Aorta (tissue), 5 donors: Measurements from ENCODE around the gene APOBR. TPM values are rescaled to one million over a fixed set of nuclear protein-coding genes. Genes with fewer than 3 reads are reported as not detected.

ENCODE experiments used
- ATAC-seq: fragments of 200-7000 bp; cut with Tn5 transposase; one replicate; pipeline ENCODE4 v1.9.1; 2022; ENCODE audit warnings: moderate library complexity; ENCODE audit not compliant: low FRiP score
- DNase-seq, 2 donors: peaks; one replicate each; pipeline ENCODE4 v3.0.0-alpha.2; 2020
- H3K27ac ChIP-seq, 2 donors: one replicate each; pipeline ENCODE4 v1.5.1; 2013; ENCODE audit warnings: low read length in 2 of 2, mild to moderate bottlenecking in 2 of 2, moderate library complexity in 2 of 2, control low read depth in 1 of 2, inconsistent platforms in 1 of 2, low read depth in 1 of 2
- H3K27me3 ChIP-seq, 2 donors: one replicate each; pipeline ENCODE4 v1.6.1; 2013; ENCODE audit warnings: control low read depth in 1 of 2, low read length in 1 of 2, mild to moderate bottlenecking in 1 of 2, moderate library complexity in 1 of 2; ENCODE audit not compliant: insufficient read depth in 2 of 2, control insufficient read depth in 1 of 2
- H3K36me3 ChIP-seq, 2 donors: one replicate each; pipeline ENCODE4 v1.6.1; 2013; ENCODE audit warnings: control low read depth in 1 of 2, low read length in 1 of 2, mild to moderate bottlenecking in 1 of 2; ENCODE audit not compliant: insufficient read depth in 2 of 2, control insufficient read depth in 1 of 2
- H3K4me1 ChIP-seq, 2 donors: one replicate each; pipeline ENCODE4 v1.6.1; 2013; ENCODE audit warnings: low read length in 2 of 2, control low read depth in 1 of 2, mild to moderate bottlenecking in 1 of 2, moderate library complexity in 1 of 2; ENCODE audit not compliant: insufficient read depth in 2 of 2, control insufficient read depth in 1 of 2
- H3K4me3 ChIP-seq, 2 donors: one replicate each; pipeline ENCODE4 v1.5.1; 2013; ENCODE audit warnings: low read length in 2 of 2, control low read depth in 1 of 2, mild to moderate bottlenecking in 1 of 2
- H3K9me3 ChIP-seq: one replicate; pipeline ENCODE4 v1.6.1; 2013; ENCODE audit warnings: mild to moderate bottlenecking, low read length; ENCODE audit not compliant: control insufficient read depth
- WGBS, 2 donors: extraction: QIAGEN DNeasy Blood & Tissue Kit; methylation state at CpG; one replicate each; pipeline ENCODE4 v1.1.7; 2013; 5-methylcytosine and 5-hydroxymethylcytosine counted together
- intact Hi-C, 2 donors: fragments of 100-400 bp; cut with DNase I; formaldehyde crosslinking; loops; one replicate each; pipeline versions ENCODE4 v1.14.2 to v1.15.0; 2022
- polyA plus RNA-seq, 2 donors: library from polyadenylated mRNA; stranded (reverse); fragments of 200-250 nt; gene quantifications; one replicate each; pipeline ENCODE4 v1.2.3, GENCODE V29; 2013
- total RNA-seq, 2 donors: library from RNA; stranded (reverse); fragmentation: NEBNext Ultra II Directional; extraction: Animal tissue kit (Norgen Biotek cat#: 25700); gene quantifications; one replicate each; pipeline ENCODE4 v1.2.1, GENCODE V29; 2021
- donor health status: healthy with polysubstance abuse.
- donor health status: Bipolar disorder and iron deficiency.
- donor health status: DM: no; HTN: no; CAD: no.
- donor health status: DM: no; HTN: no; CAD: no.
- donor health status: DM: yes; HTN: yes; CAD: no.

The APOBR gene
- total and polyA plus RNA-seq, 4 donors: 1.1 to 3.1 (median 2.6) TPM

DNA sequence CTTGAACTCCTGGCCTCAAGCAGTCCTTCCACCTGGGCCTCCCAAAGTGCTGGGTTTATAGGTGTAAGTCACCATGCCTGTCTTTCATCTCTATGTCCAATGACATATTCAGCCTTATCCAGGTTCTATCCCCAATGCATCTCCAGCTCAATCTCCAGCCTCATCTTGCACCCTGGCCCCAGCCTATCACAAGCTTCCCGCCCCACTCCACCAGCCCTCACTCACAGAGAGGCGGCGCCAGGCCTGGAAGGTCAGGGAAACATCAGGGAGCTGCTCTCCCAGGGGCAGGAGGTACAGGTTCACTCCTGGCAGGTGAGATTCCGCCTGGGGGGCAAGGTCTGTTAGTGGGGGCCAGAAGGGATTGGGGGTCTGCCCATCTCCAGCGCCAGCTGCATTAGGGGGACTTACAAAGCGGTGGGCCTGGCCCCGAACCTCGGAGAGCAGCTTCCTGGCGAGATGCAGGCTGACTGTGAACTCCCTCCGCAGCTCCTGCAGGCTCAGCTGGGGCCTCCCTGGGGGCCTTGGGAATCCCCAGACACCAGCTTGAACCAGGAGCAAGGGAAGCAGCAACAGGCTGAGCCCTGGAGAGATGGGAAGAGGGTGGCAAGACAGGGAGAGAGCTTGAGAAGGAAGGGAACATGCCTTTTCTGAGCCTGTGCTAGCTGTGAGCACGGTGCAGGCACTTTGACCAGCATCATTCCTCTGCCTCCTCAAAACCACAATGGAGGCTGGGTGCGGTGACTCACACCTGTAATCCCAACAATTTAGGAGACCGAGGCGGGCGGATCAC lies 9.2 kb downstream of the APOBR start:
- intact Hi-C loops: no loop called here
- no peak overlapping the region for H3K4me3 ChIP-seq
- WGBS, 2 donors: 81 to 82% methylated on average over 15 of the region's 15 CpGs

DNA sequence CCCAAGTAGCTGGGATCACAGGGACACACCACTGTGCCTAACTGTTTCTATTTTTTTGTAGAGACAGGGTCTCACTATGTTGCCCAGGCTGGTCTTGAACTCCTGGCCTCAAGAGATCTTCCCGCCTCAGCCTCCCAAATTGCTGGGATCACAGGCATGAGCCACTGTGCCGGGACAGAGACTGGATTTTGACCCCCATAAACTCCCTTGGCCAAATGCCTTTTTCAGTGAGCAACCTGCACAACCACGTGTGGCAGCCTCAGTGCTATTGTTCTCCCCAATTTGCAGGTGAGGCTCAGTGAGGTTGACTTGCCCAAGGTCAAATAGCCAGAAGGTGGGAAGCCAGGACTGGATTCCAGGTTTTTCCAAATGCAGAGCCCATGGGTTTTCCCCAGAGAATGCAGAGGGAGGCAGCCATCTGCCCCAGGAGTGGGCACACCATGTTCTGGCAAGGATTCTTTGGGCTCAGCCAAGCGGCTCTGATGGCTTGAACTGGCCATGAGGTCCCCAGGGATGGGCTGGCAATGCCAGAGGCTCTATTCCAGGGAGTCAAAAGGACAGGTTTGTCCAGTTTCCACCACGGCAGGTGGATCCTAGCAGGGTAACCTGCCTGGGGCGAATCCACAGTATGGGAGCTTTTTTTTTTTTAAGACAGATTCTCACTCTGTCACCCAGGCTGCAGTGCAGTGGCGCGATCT lies 10.4 kb downstream of the APOBR start:
- 61 to 63% methylated on average over 8 of the region's 8 CpGs for WGBS, 2 donors

More for the DNA sequence above, 9.2 kb downstream of the APOBR start:
- Histone ChIP-seq H3K27ac (no peak overlapping the region), H3K36me3 (no peaks in the 10 kb centered on the region), H3K9me3 (no peaks in the 10 kb centered on the region), H3K4me1 (no peaks in the 10 kb centered on the region), H3K27me3 (no peaks in the 10 kb centered on the region)
- ATAC-seq: no peak
- no peak for DNase-seq

DNA sequence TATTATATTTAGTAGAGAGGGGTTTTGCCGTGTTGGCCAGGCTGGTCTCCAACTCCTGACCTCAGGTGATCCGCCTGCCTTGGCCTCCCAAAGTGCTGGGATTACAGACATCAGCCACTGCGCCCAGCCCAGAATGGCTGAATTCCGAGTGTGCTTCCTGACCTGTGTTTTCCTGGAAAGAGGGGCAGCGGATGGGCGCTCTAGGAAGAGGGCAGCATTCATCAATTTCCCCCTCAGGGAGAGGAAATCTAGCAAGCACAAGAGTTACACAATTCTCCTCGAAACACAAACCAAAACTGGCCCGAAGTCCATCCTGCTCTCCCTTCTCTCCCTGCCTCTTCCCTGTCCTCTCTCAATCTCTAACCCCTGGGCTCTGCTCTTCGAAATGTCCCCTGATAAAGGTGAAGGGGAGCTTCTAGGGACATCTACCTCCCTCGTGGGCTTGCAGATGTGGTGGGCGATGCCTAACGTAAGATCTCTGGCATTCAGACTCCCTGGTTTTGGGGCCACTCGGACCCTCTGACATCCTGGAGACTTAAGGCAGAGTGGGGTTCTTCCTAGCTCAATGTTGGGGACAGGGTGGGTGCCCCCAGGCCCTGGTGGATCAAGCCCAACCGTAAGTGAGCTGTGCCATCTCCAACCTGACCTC lies 11.2 kb downstream of the APOBR start:
- no peaks in the 10 kb centered on the region for H3K27me3 ChIP-seq
- intact Hi-C loops: no loop called here
- no peak overlapping the region for H3K27ac ChIP-seq
- H3K4me1 ChIP-seq: no peaks in the 10 kb centered on the region
- no peak overlapping the region for H3K4me3 ChIP-seq
- no peaks in the 10 kb centered on the region for H3K9me3 ChIP-seq
- ATAC-seq (no peak), DNase-seq (no peak)
- WGBS, 2 donors: 68 to 70% methylated on average over 13 to 14 of the region's 14 CpGs
- H3K36me3 ChIP-seq: no peaks in the 10 kb centered on the region

More for the DNA sequence above, 10.4 kb downstream of the APOBR start:
- ATAC-seq: no peak
- no peaks in the 10 kb centered on the region for H3K4me1 ChIP-seq
- H3K27me3 ChIP-seq: no peaks in the 10 kb centered on the region
- no peaks in the 10 kb centered on the region for H3K36me3 ChIP-seq
- intact Hi-C loops: no loop called here
- no peaks in the 10 kb centered on the region for H3K9me3 ChIP-seq
- H3K27ac ChIP-seq: no peak overlapping the region
- no peak overlapping the region for H3K4me3 ChIP-seq
- DNase-seq: no peak

DNA sequence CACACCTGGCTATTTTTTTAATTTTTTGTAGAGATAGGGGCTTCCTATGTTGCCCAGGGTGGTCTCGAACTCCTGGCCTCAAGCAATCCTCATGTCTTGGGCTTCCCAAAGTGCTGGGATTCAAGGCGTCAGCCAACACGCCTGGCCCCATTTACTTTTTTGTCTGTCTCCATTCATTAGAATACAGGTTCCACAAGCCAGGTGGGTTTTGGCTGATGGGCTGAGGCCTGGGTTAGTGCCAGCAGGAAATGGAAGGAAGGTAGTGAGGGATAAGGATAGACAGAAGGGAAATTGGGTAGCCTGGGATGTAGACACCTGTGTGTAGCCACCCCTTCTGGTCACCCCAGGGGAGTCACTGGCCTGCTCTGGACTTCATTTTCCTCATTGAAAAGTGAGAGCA lies 16.6 kb downstream of the APOBR start:
- H3K9me3 ChIP-seq: no peaks in the 10 kb centered on the region

DNA sequence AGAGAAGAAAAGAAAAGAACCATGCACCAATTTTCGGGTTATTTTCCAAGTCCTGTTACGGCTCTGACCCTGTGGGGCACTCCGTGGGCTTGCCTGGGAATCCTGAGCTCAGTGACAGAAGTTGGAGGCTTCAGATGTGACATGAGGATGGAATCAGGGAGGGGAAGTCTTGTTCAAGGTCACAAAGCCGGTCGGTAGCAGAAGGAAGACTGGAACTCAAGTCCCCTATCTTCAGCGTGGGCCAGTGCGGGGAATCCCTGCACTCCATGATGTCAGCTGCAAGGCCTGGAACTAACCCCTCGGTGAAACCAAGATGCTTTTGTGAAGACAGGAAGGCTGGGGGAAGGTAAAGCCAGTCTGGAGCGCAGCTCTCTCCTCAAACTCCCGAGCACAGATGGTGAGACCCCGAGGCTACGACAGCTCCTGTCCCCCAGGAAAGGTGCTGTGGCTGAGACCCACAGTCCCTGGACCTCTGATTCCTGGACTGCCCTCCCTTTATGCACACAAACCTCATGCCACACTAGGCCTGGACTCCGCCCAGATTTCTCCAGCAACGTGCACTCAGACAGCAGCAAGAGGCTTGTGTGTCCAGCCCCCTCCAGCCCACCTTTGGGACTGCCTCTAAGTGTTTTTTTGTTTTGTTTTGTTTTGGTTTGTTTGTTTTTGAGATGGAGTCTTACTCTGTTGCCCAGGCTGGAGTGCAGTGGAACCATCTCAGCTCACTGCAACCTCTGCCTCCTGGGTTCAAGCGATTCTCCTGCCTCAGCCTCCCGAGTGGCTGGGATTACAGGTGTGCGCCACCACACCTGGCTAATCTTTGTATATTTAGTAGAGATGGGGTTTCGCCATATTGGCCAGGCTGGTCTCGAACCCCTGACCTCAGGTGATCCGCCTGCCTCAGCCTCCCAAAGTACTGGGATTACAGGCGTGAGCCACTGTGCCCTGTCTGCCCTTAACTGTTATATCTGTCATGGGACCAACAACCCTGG lies 17.7 kb downstream of the APOBR start:
- H3K27ac ChIP-seq: no peak overlapping the region
- DNase-seq: no peak
- no peaks in the 10 kb centered on the region for H3K27me3 ChIP-seq
- intact Hi-C loops: no loop called here
- no peak overlapping the region for H3K4me3 ChIP-seq
- WGBS, 2 donors: 85 to 89% methylated on average over 21 of the region's 21 CpGs
- no peaks in the 10 kb centered on the region for H3K4me1 ChIP-seq
- ATAC-seq: no peak
- no peaks in the 10 kb centered on the region for H3K36me3 ChIP-seq
- H3K9me3 ChIP-seq: no peaks in the 10 kb centered on the region

More for the DNA sequence above, 16.6 kb downstream of the APOBR start:
- H3K27ac ChIP-seq: no peak overlapping the region
- no peaks in the 10 kb centered on the region for H3K4me1 ChIP-seq
- H3K27me3 ChIP-seq: no peaks in the 10 kb centered on the region
- ATAC-seq (no peak), DNase-seq (no peak)
- H3K4me3 ChIP-seq: no peak overlapping the region
- H3K36me3 ChIP-seq: no peaks in the 10 kb centered on the region
- 91 to 92% methylated on average over 3 of the region's 3 CpGs for WGBS, 2 donors
- intact Hi-C loops: no loop called here

DNA sequence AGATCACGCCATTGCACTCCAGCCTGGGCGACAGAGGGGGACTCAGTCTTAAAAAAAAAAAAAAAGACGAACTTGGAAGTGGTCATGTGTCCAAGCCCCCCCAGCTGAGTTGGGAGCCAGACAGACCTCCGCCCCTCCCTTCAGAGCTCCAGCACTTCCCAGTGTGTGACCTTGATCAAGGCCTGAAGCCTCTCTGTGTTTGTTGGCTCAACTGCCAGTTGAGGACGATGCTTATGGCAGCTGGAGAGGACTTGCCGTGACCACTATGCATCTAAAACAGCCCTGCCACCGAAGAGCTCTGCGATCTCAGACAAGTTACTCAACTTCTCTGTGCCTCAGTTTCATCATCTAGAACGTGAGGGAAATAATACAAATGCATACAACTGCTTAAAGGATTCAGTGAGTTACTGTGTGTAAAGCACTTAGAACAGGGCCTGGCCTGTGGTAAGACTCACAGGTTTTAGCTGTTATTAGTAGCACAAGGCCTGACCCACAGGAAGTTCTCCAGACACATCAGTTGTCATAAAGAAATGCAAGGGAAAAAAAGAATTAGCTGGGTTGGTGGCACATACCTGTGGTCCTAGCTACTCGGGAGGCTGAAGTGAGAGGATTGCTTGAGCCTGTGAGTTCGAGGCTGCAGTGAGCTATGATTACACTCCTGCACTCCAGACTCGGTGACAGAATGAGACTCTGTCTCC lies 19.2 kb downstream of the APOBR start:
- Histone ChIP-seq H3K9me3 (no peaks in the 10 kb centered on the region), H3K4me1 (no peaks in the 10 kb centered on the region), H3K27me3 (no peaks in the 10 kb centered on the region), H3K36me3 (no peaks in the 10 kb centered on the region), H3K4me3 (no peak overlapping the region), H3K27ac (no peak overlapping the region)
- ATAC-seq (no peak), DNase-seq (no peak)
- intact Hi-C loops: no loop called here
- 75 to 76% methylated on average over 12 of the region's 12 CpGs for WGBS, 2 donors

DNA sequence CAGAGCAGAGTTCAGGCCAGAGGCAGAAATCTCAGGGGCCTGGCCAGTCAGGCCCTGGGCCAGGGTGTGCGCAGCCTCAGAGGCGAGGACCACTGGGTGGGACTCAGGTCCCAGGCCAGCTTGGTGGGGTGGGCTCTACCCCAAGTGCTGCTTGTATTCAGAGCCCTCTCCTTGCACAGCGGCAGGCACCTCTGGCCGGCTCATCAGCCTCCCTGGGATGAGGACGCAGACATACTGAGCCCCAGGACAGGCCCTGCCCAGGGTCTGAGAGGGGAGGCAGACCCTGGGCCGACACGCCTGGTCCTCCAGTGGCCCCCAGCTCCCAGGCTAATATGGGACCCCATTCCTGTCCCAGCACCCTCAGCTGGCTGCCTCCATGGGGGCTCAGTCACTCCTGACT lies 19.8 kb downstream of the APOBR start:
- Histone ChIP-seq H3K27me3 (no peaks in the 10 kb centered on the region), H3K4me1 (no peaks in the 10 kb centered on the region), H3K36me3 (no peaks in the 10 kb centered on the region), H3K4me3 (no peak overlapping the region), H3K9me3 (no peaks in the 10 kb centered on the region), H3K27ac (no peak overlapping the region)
- intact Hi-C loops: no loop called here
- ATAC-seq: no peak
- 86 to 96% methylated on average over 7 of the region's 7 CpGs for WGBS, 2 donors
- DNase-seq: no peak

DNA sequence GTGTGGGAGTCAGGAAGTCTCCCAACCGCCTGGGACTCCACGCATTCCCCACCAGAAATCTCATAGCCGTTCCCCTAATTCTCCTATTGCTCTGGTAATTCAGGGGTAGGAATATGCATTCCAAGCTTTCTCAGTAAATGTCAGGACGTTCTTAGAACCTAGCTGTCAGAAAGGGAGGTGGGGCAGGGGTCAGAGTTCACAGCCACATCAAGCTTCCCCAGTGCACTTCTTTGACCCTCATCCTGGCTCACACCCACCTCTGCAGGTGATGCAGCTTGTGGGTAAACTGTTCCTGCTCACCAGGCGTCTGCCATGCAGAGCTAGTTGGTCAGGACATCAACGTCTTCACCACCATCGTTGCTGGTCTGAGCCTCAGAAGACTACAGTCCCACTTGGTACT lies 26.2 kb downstream of the APOBR start:
- 65 to 77% methylated on average over 7 of the region's 7 CpGs for WGBS, 2 donors
- ATAC-seq: no peak

More for the DNA sequence above, 26.2 kb downstream of the APOBR start:
- H3K4me1 ChIP-seq: no peaks in the 10 kb centered on the region
- H3K9me3 ChIP-seq: no peaks in the 10 kb centered on the region
- no peak overlapping the region for H3K27ac ChIP-seq
- no peaks in the 10 kb centered on the region for H3K36me3 ChIP-seq
- no peak overlapping the region for H3K4me3 ChIP-seq
- intact Hi-C loops: no loop called here
- no peaks in the 10 kb centered on the region for H3K27me3 ChIP-seq
- DNase-seq: no peak
